Type B pancreatic cell (in vitro differentiated cells): ENCODE data around the gene DDN. TPM values are rescaled to one million over a fixed set of nuclear protein-coding genes. Genes with fewer than 3 reads are reported as not detected.
A peak's percentile ranks its signal among the peaks of the same experiment; 100 is the strongest.

Experiments
- DNase-seq: peaks from one replicate; pipeline ENCODE4 v3.0.0; 2021; ENCODE audit warnings: mixed read lengths; ENCODE audit not compliant: unreplicated experiment; ENCODE audit errors: extremely low spot score
- H3K27ac Mint-ChIP-seq: 2 replicates; pipeline ENCODE4 v1.8.0; 2021; ENCODE audit warnings: mild to moderate bottlenecking, mixed read lengths
- H3K27me3 Mint-ChIP-seq: 2 replicates; pipeline ENCODE4 v1.8.0; 2021; ENCODE audit warnings: mixed read lengths
- H3K36me3 Mint-ChIP-seq: 2 replicates; pipeline ENCODE4 v1.8.0; 2021; ENCODE audit warnings: mixed read lengths
- H3K4me1 Mint-ChIP-seq: one replicate; pipeline ENCODE4 v1.8.0; 2021; ENCODE audit warnings: mixed read lengths; ENCODE audit not compliant: unreplicated experiment
- H3K4me3 Mint-ChIP-seq: 2 replicates; pipeline ENCODE4 v1.8.0; 2021; ENCODE audit warnings: mild to moderate bottlenecking, mixed read lengths
- H3K9me3 Mint-ChIP-seq: 2 replicates; pipeline ENCODE4 v1.8.0; 2021; ENCODE audit warnings: mixed read lengths
- total RNA-seq: library from RNA; stranded (reverse); gene quantifications from 2 replicates; pipeline ENCODE4 v1.2.1, GENCODE V29; 2021; ENCODE audit warnings: low replicate concordance
- TF ChIP-seq, protein P1 (sequence below): fragments of 200-600 bp; sonication (generic); conservative IDR thresholded peaks from 2 replicates; pipeline ENCODE4 v1.5.0; 2021; ENCODE audit warnings: antibody characterized with exemption, mild to moderate bottlenecking

DDN gene
- total RNA-seq, 1 donor from 2014 or later, result 8.8 TPM

DNA sequence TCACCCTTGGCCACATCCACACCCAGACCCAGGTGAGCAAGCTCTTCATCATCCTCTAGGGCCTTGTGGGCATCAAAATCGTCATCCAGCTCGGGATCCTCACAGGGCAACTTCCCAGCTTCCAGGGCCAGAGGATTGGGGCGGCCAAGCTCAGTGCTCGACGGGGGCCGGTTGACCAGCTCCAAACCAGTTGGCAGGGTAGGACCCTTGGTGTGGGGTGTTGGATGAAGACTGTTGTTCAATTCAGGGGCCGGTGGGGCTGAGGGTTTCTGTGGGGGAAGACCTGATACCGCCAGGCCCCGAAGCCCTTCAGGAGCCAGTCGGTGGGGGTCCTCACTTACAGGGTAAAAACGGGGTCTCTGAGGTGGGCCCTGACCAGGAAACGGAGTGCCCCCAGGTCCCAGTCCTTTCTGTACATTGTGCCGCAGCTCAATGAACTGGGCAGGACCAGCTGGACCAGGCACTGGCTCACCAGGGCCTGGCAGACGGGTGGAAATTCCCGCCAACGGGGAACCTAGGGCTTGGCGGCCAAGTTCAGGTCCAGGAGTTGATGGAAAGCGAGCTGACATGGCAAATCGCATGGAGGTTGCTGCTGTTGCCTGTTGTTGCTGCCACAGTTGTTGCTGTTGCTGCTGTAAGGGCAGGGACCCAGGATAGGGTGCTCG, 39.2 kb upstream of the DDN start:
- Mint-ChIP-seq H3K4me3 (no peak overlapping the region), H3K9me3 (no peaks in the 10 kb centered on the region), H3K27me3 (no peaks in the 10 kb centered on the region), H3K36me3 (peaks cover 13% of the 10 kb centered on the region), H3K27ac (peak overlapping the region; percentile 7), H3K4me1 (no peaks in the 10 kb centered on the region)
- DNase-seq, result no peak
- TF ChIP-seq, protein P1, sequence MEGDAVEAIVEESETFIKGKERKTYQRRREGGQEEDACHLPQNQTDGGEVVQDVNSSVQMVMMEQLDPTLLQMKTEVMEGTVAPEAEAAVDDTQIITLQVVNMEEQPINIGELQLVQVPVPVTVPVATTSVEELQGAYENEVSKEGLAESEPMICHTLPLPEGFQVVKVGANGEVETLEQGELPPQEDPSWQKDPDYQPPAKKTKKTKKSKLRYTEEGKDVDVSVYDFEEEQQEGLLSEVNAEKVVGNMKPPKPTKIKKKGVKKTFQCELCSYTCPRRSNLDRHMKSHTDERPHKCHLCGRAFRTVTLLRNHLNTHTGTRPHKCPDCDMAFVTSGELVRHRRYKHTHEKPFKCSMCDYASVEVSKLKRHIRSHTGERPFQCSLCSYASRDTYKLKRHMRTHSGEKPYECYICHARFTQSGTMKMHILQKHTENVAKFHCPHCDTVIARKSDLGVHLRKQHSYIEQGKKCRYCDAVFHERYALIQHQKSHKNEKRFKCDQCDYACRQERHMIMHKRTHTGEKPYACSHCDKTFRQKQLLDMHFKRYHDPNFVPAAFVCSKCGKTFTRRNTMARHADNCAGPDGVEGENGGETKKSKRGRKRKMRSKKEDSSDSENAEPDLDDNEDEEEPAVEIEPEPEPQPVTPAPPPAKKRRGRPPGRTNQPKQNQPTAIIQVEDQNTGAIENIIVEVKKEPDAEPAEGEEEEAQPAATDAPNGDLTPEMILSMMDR, result no peak

DNA sequence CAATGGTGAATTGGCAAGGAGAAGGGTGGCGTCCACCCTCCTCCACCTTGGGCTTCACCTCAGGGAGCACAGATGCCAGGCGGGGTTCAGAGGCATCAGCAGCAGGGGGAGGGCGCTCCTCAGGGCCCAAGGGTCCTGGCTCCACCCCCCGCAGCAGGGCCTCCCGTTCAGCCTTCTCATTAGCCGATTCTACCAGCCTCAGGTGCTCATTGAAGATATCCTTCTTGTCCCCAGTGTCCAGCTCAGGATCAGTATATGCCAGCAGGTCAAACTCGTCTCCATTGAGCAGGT, 38.7 kb upstream of the DDN start:
- DNase-seq, result no peak
- no peak overlapping the region for H3K4me3 Mint-ChIP-seq
- H3K27me3 Mint-ChIP-seq, result no peaks in the 10 kb centered on the region
- H3K27ac Mint-ChIP-seq, result no peak overlapping the region
- no peaks in the 10 kb centered on the region for H3K9me3 Mint-ChIP-seq
- peaks cover 11% of the 10 kb centered on the region for H3K36me3 Mint-ChIP-seq
- TF ChIP-seq, protein P1, result no peak
- no peaks in the 10 kb centered on the region for H3K4me1 Mint-ChIP-seq

DNA sequence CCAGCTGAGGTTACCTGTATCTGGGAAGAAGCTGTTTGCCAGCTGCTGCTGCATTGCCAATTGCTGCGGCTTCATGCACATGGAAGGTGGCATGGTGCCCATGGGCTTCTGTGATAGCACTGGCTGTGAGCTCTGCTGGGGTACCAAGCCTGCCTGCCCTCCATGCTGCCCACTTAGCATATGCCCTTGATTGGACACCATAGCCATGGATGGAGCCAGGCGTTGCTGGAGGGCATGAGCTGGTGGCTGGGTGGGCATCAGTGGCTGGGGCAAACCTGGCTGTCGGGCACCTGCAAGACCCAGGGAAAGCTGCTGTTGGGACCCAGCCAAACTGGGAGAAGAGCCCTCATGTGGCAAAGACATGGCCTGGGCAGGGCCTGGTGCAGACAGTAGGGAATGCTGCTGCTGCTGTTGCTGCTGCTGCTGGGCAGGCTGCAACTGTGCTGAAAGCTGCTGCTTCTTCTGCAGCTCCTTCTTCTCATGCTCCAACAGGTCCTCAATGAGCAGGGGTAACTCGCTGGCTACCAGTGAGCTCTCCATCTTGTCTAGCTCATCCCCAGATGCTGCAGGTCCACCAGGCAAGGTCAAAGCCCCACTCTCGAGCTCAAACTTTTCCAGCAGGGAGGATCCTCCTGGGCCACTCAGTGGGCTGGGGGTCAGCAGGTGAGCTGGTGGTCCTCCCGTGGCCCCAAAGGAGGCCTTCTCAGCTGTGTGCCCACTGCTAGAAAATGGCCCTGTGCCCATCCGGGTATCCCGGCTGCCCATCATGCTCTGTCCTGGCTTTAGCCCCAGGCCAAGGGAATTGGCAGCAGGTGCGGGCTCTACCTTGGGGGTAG, 38.2 kb upstream of the DDN start:
- H3K27ac Mint-ChIP-seq, result no peak overlapping the region
- no peaks in the 10 kb centered on the region for H3K4me1 Mint-ChIP-seq
- no peaks in the 10 kb centered on the region for H3K27me3 Mint-ChIP-seq
- H3K4me3 Mint-ChIP-seq, result no peak overlapping the region
- H3K36me3 Mint-ChIP-seq, result peaks cover 11% of the 10 kb centered on the region
- TF ChIP-seq, protein P1, result no peak
- no peak for DNase-seq
- no peaks in the 10 kb centered on the region for H3K9me3 Mint-ChIP-seq

DNA sequence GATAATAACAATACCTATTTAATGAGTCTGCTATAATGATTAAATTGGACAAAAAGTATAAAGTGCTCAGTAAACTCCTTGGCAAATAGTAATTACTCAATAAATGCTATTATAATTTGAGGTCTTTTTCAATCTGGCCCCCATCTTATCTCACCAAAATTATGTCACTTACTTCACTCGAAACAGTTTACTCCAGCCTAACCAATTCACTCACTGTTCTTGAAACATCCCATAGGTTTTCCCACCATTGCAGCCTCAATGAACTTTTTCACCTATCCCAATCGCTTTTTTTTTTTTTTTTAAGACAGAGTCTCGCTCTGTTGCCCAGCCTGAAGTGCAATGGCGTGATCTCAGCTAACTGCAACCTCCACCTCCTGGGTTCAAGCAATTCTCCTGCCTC, 36.9 kb upstream of the DDN start:
- TF ChIP-seq, protein P1, result no peak
- H3K36me3 Mint-ChIP-seq, result peaks cover 12% of the 10 kb centered on the region
- no peaks in the 10 kb centered on the region for H3K27me3 Mint-ChIP-seq
- H3K27ac Mint-ChIP-seq, result no peak overlapping the region
- no peaks in the 10 kb centered on the region for H3K9me3 Mint-ChIP-seq
- DNase-seq, result no peak
- H3K4me1 Mint-ChIP-seq, result no peaks in the 10 kb centered on the region
- H3K4me3 Mint-ChIP-seq, result no peak overlapping the region

DNA sequence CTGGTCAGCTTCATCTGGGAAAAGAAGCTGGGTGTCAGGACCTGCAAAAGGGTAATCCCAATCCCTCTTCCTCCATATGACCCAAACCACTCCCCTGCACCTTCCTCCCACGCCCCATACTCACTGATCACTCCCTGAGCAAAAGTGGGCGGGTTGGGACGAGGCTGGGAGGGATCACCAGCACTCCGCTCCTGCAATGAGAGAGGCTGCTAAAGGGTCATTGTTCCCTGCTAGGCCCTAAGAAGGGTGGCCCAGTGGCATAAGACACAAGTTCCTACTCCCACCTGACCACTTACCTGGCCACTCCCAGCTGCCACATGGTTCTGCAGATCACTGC, 35.1 kb upstream of the DDN start:
- H3K36me3 Mint-ChIP-seq, result peaks cover 14% of the 10 kb centered on the region

More for the DNA sequence above, 35.1 kb upstream of the DDN start:
- Mint-ChIP-seq H3K4me1 (no peaks in the 10 kb centered on the region), H3K27ac (no peak overlapping the region), H3K9me3 (no peaks in the 10 kb centered on the region), H3K4me3 (no peak overlapping the region), H3K27me3 (no peaks in the 10 kb centered on the region)
- DNase-seq, result no peak
- TF ChIP-seq, protein P1, result no peak
